ENCODE data around the gene IFRD2. TPM values are rescaled to one million over a fixed set of nuclear protein-coding genes. Genes with fewer than 3 reads are reported as not detected.
A peak's percentile ranks its signal among the peaks of the same experiment; 100 is the strongest.

IFRD2 gene, protein sequence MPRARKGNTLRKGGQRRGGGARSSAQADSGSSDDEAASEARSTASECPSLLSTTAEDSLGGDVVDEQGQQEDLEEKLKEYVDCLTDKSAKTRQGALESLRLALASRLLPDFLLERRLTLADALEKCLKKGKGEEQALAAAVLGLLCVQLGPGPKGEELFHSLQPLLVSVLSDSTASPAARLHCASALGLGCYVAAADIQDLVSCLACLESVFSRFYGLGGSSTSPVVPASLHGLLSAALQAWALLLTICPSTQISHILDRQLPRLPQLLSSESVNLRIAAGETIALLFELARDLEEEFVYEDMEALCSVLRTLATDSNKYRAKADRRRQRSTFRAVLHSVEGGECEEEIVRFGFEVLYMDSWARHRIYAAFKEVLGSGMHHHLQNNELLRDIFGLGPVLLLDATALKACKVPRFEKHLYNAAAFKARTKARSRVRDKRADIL
- total RNA-seq (10 to 100 TPM; 30.0 to 30.4 TPM), total RNA-seq (16.8 to 319 (median 44.0) reads per million in 172 experiments)
- 34.6 TPM for polyA plus RNA-seq (2013, experiment 1 of 2)
- 35.6 TPM for polyA plus RNA-seq (2013, experiment 2 of 2)

DNA sequence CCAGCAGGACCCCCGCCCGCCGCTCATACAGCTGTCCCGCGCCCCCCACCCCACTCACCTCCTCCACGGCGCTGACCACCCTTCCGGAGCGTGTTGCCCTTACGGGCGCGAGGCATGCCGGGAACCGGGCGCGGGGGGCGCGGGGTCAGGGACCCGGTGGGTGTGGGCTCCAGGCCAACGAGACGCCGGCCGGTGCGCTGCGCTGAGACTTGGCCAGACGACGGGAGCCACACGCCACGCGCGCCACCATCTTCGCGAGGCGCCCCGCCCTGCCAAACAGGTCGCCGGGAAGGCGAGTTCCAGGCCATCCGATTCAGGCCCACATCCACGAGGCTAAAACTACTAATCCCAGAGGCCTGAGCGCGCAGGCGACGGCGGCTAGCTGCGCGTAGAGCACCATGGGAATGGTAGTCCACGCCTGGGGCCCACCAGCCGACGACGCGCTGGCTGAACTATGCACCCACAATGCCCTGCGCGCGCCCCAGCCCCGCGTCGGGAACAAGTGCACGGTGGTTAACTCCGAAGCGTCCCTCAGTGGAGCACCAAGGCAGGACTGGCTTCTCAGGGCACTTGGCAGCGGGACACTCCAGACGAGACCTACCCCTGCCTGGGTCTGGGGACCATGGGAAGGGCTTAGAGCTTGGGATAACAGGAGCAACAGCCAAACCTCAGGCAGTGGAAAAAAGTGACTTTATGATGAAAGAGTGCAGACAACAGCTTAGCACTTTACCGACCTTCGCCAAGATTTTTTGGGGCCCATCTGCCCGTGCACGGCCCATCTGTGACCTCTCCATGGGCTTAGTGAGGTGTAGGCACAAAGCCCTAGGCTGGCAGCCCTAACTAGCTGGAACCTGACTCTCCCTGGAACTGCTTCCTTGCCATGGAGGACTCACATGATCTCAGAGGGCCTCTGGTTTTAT is at the start of gene IFRD2:
Gene IFRD2 (minus strand): TSS at position 271 of the 920 bp plus-strand sequence. CDS start 155 bp downstream, at position 116.
- H3K4me1 Mint-ChIP-seq (ENCODE audit: low read depth) = peaks cover 20% of the 10 kb centered on the region
- POLR2A ChIA-PET = interaction anchor here (0.6 to 3.3 kb wide), 19 partner anchors 25 to 1690 kb away, joined by 3 to 28 read pairs (median 4); partner anchors contain the start of genes CYB561D2, GNAI2, NPRL2 and RASSF1
- peak within 1 kb of the TSS; percentile 95 for H3K4me3 Mint-ChIP-seq
- H3K36me3 ChIP-seq (ENCODE audit: insufficient read depth, low read length) = peaks cover 32% of the 10 kb centered on the region
- ATAC-seq (ENCODE audit: poor library complexity) (peak; percentile 98), DNase-seq (peak; percentile 90 to 98 (median 95))
- peak within 1 kb of the TSS; percentile 93 for H3K27ac Mint-ChIP-seq
- H3K27me3 ChIP-seq (ENCODE audit: control insufficient read depth in 1 of 2, insufficient read depth in 2 of 2, low read length in 2 of 2) = no peaks in the 10 kb centered on the region
- H3K9me3 ChIP-seq (ENCODE audit: control insufficient read depth in 1 of 2, insufficient read depth in 1 of 2, low read length in 2 of 2) = no peaks in the 10 kb centered on the region
- no peak for TF ChIP-seq CTCF (IDR thresholded peaks at IDR 0.05)
- H3K36me3 Mint-ChIP-seq (ENCODE audit: low read depth) = peaks cover 29% of the 10 kb centered on the region
- intact Hi-C loops (cut with DNase I, micrococcal nuclease) = loop anchor here in 1 of 2 experiments (2.0 to 5.0 kb wide), 2 partner anchors 58 to 350 kb away; partner anchors contain the start of genes CYB561D2, NPRL2 and RBM6
- CTCF ChIA-PET = interaction anchor here (1.0 to 2.4 kb wide), 6 partner anchors 16 to 55 kb away, joined by 3 to 9 read pairs (median 4); no protein-coding TSS in a partner anchor
- H3K4me3 ChIP-seq (ENCODE audit: low read length) = peak within 1 kb of the TSS; percentile 95
- H3K4me1 ChIP-seq (ENCODE audit: insufficient read depth, low read length) = peaks cover 25% of the 10 kb centered on the region
- peak within 1 kb of the TSS; percentile 48 to 60 for H3K27ac ChIP-seq (ENCODE audit: low read depth in 1 of 2, low read length in 2 of 2)
- no peaks in the 10 kb centered on the region for H3K9me3 Mint-ChIP-seq
- H3K27me3 Mint-ChIP-seq = no peaks in the 10 kb centered on the region

GRCh38 chr3:50341537-50341936 is 49.3 kb upstream of the IFRD2 start:
- Mint-ChIP-seq H3K27ac (peak overlapping the region; percentile 79), H3K4me3 (peak overlapping the region; percentile 84), H3K9me3 (no peaks in the 10 kb centered on the region), H3K4me1 (ENCODE audit: low read depth) (peaks cover 61% of the 10 kb centered on the region), H3K36me3 (ENCODE audit: low read depth) (peaks cover 12% of the 10 kb centered on the region), H3K27me3 (no peaks in the 10 kb centered on the region)
- intact Hi-C loops (cut with DNase I, micrococcal nuclease) = no loop called here
- DNase-seq (no peak), ATAC-seq (ENCODE audit: poor library complexity) (no peak)
- Histone ChIP-seq H3K4me1 (ENCODE audit: insufficient read depth, low read length) (peaks cover 69% of the 10 kb centered on the region), H3K27me3 (ENCODE audit: control insufficient read depth in 1 of 2, insufficient read depth in 2 of 2, low read length in 2 of 2) (no peaks in the 10 kb centered on the region), H3K27ac (ENCODE audit: low read depth in 1 of 2, low read length in 2 of 2) (peak overlapping the region; percentile 39 to 72), H3K9me3 (ENCODE audit: control insufficient read depth in 1 of 2, insufficient read depth in 1 of 2, low read length in 2 of 2) (no peaks in the 10 kb centered on the region), H3K36me3 (ENCODE audit: insufficient read depth, low read length) (no peaks in the 10 kb centered on the region), H3K4me3 (ENCODE audit: low read length) (peak overlapping the region; percentile 93)
- no peak for TF ChIP-seq CTCF (IDR thresholded peaks at IDR 0.05)
- ChIA-PET CTCF (interaction anchor here (2.0 kb wide), 1 partner anchor 17 kb away, joined by 6 read pairs; no protein-coding TSS in a partner anchor), POLR2A (interaction anchor here (0.6 to 7.9 kb wide), 8 partner anchors 8 to 1611 kb away, joined by 3 to 214 read pairs (median 6); partner anchors contain the start of genes CYB561D2, HEMK1, HYAL3 and IFRD2)
